HG02938 (cell line): Measurements from ENCODE around the gene B4GALNT1.
A peak's percentile ranks its signal among the peaks of the same experiment; 100 is the strongest.
"Not testable (repeated sequence)": the region's sequence is repeated elsewhere in the genome, so short reads cannot be mapped to it uniquely, and the experiment has no call there.

Source experiments
- ATAC-seq: cut with Tn5 transposase; IDR thresholded peaks from one replicate; pipeline ENCODE4 v1.9.1; 2021; ENCODE audit warnings: mild to moderate bottlenecking, moderate library complexity; ENCODE audit not compliant: unreplicated experiment

The B4GALNT1 gene

GRCh38 chr12:57588951-57589610 lies 43.9 kb downstream of the B4GALNT1 start:
- not testable (repeated sequence) for ATAC-seq

- no peak for ATAC-seq
Observed at GRCh38 chr12:57586832-57587429, 46.1 kb downstream of the B4GALNT1 start.

GRCh38 chr12:57586128-57586527 lies 46.9 kb downstream of the B4GALNT1 start:
- no peak for ATAC-seq

- no peak for ATAC-seq
Observed at GRCh38 chr12:57585156-57585555, 47.8 kb downstream of the B4GALNT1 start.

- no peak for ATAC-seq
Observed at GRCh38 chr12:57584690-57585089, 48.3 kb downstream of the B4GALNT1 start.

GRCh38 chr12:57584050-57584449 lies 49.0 kb downstream of the B4GALNT1 start:
- ATAC-seq = no peak

GRCh38 chr12:57583008-57583831 lies 49.8 kb downstream of the B4GALNT1 start:
- peak; percentile 95 for ATAC-seq

GRCh38 chr12:57582440-57582839 lies 50.6 kb downstream of the B4GALNT1 start:
- ATAC-seq = no peak

- no peak for ATAC-seq
Observed at GRCh38 chr12:57581802-57582201, 51.2 kb downstream of the B4GALNT1 start.

GRCh38 chr12:57580466-57580795 lies 52.6 kb downstream of the B4GALNT1 start:
- ATAC-seq = no peak

- no peak for ATAC-seq
Observed at GRCh38 chr12:57579677-57580465, 53.1 kb downstream of the B4GALNT1 start.

GRCh38 chr12:57579011-57579410 lies 54.0 kb downstream of the B4GALNT1 start:
- no peak for ATAC-seq

GRCh38 chr12:57577981-57578758 lies 54.8 kb downstream of the B4GALNT1 start:
- no peak for ATAC-seq

GRCh38 chr12:57576613-57577160 lies 56.3 kb downstream of the B4GALNT1 start:
- no peak for ATAC-seq
